ENCODE measurements around the gene SEC23IP. TPM values are rescaled to one million over a fixed set of nuclear protein-coding genes. Genes with fewer than 3 reads are reported as not detected.

SEC23IP gene
- total RNA-seq, 1 experiment from 2014 or later: 60.5 TPM

DNA sequence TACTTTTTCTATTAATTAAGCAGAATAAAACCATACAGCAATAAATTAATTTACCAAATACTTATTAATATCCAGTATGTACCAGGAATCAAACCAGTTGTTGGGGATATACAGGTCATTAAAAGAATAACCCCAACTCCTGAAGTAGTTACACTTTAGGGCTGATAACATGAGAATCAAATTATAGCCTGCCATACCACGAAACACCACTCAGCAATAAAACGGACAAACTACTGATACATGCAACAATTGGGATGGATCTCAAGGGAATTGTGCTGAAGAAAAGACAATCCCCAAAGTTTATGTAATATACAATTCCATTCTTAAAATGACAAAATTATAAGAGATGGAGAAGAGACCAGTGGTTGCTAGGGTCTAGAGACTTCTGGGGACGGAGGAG lies 42.6 kb upstream of the SEC23IP start:
- no peaks in the 10 kb centered on the region for H3K27me3 Mint-ChIP-seq (ENCODE audit: insufficient read depth, unreplicated experiment)
- ChIA-PET POLR2A (interaction anchor here (0.8 to 1.2 kb wide), 2 partner anchors 18 to 99 kb away, joined by 3 read pairs; no protein-coding TSS in a partner anchor), CTCF (interaction anchor here (0.6 to 1.6 kb wide), 2 partner anchors 9 to 1076 kb away, joined by 3 to 6 read pairs; no protein-coding TSS in a partner anchor)
- BruUV-seq (replicated peaks): no TSS peak
- H3K4me1 Mint-ChIP-seq (ENCODE audit: insufficient read depth, unreplicated experiment): peaks cover 6% of the 10 kb centered on the region
- H3K27ac Mint-ChIP-seq (ENCODE audit: low read depth, unreplicated experiment): no peak overlapping the region
- intact Hi-C loops (cut with micrococcal nuclease): loop anchor here (2.0 kb wide), 1 partner anchor 169 kb away; no protein-coding TSS in a partner anchor
- TF ChIP-seq, protein P1, sequence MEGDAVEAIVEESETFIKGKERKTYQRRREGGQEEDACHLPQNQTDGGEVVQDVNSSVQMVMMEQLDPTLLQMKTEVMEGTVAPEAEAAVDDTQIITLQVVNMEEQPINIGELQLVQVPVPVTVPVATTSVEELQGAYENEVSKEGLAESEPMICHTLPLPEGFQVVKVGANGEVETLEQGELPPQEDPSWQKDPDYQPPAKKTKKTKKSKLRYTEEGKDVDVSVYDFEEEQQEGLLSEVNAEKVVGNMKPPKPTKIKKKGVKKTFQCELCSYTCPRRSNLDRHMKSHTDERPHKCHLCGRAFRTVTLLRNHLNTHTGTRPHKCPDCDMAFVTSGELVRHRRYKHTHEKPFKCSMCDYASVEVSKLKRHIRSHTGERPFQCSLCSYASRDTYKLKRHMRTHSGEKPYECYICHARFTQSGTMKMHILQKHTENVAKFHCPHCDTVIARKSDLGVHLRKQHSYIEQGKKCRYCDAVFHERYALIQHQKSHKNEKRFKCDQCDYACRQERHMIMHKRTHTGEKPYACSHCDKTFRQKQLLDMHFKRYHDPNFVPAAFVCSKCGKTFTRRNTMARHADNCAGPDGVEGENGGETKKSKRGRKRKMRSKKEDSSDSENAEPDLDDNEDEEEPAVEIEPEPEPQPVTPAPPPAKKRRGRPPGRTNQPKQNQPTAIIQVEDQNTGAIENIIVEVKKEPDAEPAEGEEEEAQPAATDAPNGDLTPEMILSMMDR (IDR thresholded peaks at IDR 0.05; ENCODE audit: unreplicated experiment): no peak
- no peak for DNase-seq (ENCODE audit: unreplicated experiment)
- no peaks in the 10 kb centered on the region for H3K9me3 Mint-ChIP-seq (ENCODE audit: unreplicated experiment)
- no peak overlapping the region for H3K4me3 Mint-ChIP-seq (ENCODE audit: unreplicated experiment)
- H3K36me3 Mint-ChIP-seq (ENCODE audit: insufficient read depth, unreplicated experiment): peaks cover 86% of the 10 kb centered on the region

DNA sequence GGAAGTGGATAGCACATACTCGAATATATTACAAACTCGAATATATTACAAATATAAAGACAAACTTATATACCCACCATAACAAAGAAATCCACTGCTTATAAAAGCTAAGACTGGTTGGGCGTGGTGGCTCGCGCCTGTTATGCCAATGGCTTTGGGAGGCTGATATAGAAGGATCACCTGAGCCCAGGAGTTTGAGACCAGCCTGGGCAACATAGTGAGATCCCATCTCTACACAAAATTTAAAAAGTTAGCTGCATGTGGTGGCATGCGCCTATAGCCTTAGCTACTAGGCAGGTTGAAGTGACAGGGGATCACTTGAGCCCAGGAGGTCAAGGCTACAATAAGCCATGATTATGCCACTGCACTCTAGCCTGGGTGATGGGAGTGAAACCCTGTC lies 40.3 kb upstream of the SEC23IP start:
- intact Hi-C loops (cut with micrococcal nuclease): no loop called here
- Mint-ChIP-seq H3K36me3 (ENCODE audit: insufficient read depth, unreplicated experiment) (peaks cover 86% of the 10 kb centered on the region), H3K9me3 (ENCODE audit: unreplicated experiment) (no peaks in the 10 kb centered on the region), H3K27me3 (ENCODE audit: insufficient read depth, unreplicated experiment) (no peaks in the 10 kb centered on the region), H3K4me1 (ENCODE audit: insufficient read depth, unreplicated experiment) (peaks cover 6% of the 10 kb centered on the region), H3K27ac (ENCODE audit: low read depth, unreplicated experiment) (no peak overlapping the region), H3K4me3 (ENCODE audit: unreplicated experiment) (no peak overlapping the region)
- no peak for DNase-seq (ENCODE audit: unreplicated experiment)
- BruUV-seq (replicated peaks): no TSS peak
- TF ChIP-seq, protein P1 (IDR thresholded peaks at IDR 0.05; ENCODE audit: unreplicated experiment): no peak
- ChIA-PET CTCF (interaction anchor here (0.7 to 1.9 kb wide), 5 partner anchors 20 to 244 kb away, joined by 3 to 9 read pairs (median 3); no protein-coding TSS in a partner anchor), POLR2A (interaction anchor here (0.6 to 0.9 kb wide), 3 partner anchors 12 to 242 kb away, joined by 3 to 5 read pairs (median 4); no protein-coding TSS in a partner anchor)

DNA sequence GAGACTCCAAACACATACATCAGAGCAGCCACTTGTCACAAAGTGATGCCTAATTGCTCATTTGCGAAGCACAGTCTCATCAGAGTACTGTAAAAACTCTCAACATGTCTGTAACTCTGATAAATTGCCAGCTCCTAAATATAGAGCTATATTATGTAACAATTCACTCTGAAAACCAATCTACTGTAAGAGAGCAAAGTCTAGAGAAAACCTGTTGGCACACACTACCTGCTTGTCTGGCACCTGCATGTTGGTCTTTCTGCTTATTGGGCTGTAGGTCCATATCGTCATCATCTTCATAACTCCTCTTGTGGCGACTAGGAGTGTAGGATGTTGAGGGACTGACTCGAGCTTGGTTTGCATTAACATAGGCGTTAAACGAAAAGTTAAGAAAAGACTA lies 39.7 kb upstream of the SEC23IP start:
- CTCF ChIA-PET: interaction anchor here (0.6 to 1.9 kb wide), 4 partner anchors 24 to 244 kb away, joined by 3 to 9 read pairs (median 4); no protein-coding TSS in a partner anchor
- H3K36me3 Mint-ChIP-seq (ENCODE audit: insufficient read depth, unreplicated experiment): peaks cover 86% of the 10 kb centered on the region
- H3K4me1 Mint-ChIP-seq (ENCODE audit: insufficient read depth, unreplicated experiment): peaks cover 6% of the 10 kb centered on the region
- DNase-seq (ENCODE audit: unreplicated experiment): no peak
- POLR2A ChIA-PET: interaction anchor here (0.6 to 0.7 kb wide), 2 partner anchors 44 to 242 kb away, joined by 3 to 5 read pairs; no protein-coding TSS in a partner anchor
- no peak overlapping the region for H3K27ac Mint-ChIP-seq (ENCODE audit: low read depth, unreplicated experiment)
- H3K27me3 Mint-ChIP-seq (ENCODE audit: insufficient read depth, unreplicated experiment): no peaks in the 10 kb centered on the region
- no peaks in the 10 kb centered on the region for H3K9me3 Mint-ChIP-seq (ENCODE audit: unreplicated experiment)
- intact Hi-C loops (cut with micrococcal nuclease): no loop called here
- no TSS peak for BruUV-seq (replicated peaks)
- TF ChIP-seq, protein P1 (IDR thresholded peaks at IDR 0.05; ENCODE audit: unreplicated experiment): no peak
- H3K4me3 Mint-ChIP-seq (ENCODE audit: unreplicated experiment): no peak overlapping the region

DNA sequence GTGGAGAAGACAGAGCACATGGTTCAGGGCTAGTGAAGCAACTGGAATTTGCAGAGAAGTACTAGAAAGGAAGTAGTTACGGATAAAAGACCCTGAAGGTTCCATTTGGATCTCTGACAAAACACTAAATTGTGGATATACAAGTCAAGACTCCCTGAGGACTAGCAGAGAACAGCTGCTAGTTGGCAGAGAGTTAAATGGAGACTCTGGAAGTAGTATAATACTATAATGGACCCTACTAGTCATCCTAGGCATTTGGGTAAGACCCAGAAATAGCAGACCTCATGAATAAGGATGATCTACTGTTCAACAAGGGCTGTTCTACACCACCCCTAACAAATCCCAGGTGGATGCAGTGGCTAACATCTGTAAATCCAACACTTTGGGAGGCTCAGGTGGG lies 39.0 kb upstream of the SEC23IP start:
- TF ChIP-seq, protein P1 (IDR thresholded peaks at IDR 0.05; ENCODE audit: unreplicated experiment): no peak
- no peak for DNase-seq (ENCODE audit: unreplicated experiment)
- no peak overlapping the region for H3K4me3 Mint-ChIP-seq (ENCODE audit: unreplicated experiment)
- no peaks in the 10 kb centered on the region for H3K27me3 Mint-ChIP-seq (ENCODE audit: insufficient read depth, unreplicated experiment)
- ChIA-PET CTCF (interaction anchor here (1.3 to 1.5 kb wide), 2 partner anchors 167 to 245 kb away, joined by 4 read pairs; no protein-coding TSS in a partner anchor), POLR2A (no interaction called here)
- H3K9me3 Mint-ChIP-seq (ENCODE audit: unreplicated experiment): no peaks in the 10 kb centered on the region
- no peak overlapping the region for H3K27ac Mint-ChIP-seq (ENCODE audit: low read depth, unreplicated experiment)
- intact Hi-C loops (cut with micrococcal nuclease): no loop called here
- peaks cover 82% of the 10 kb centered on the region for H3K36me3 Mint-ChIP-seq (ENCODE audit: insufficient read depth, unreplicated experiment)
- no TSS peak for BruUV-seq (replicated peaks)
- peaks cover 6% of the 10 kb centered on the region for H3K4me1 Mint-ChIP-seq (ENCODE audit: insufficient read depth, unreplicated experiment)
